Large intestine (tissue), 3 donors: Measurements from ENCODE around the gene MMP10. TPM values are rescaled to one million over a fixed set of nuclear protein-coding genes. Genes with fewer than 3 reads are reported as not detected.

ENCODE experiments used
- DNase-seq, 2 donors: peaks; one replicate each; pipeline versions ENCODE4 v3.0.0 to v3.0.0-alpha.2; 2013
- H3K27ac ChIP-seq: one replicate; pipeline ENCODE4 v1.5.1; 2013; ENCODE audit warnings: low read length
- H3K27me3 ChIP-seq: 2 replicates; pipeline ENCODE4 v1.6.1; 2013; ENCODE audit warnings: low read length; ENCODE audit not compliant: control insufficient read depth, insufficient read depth
- H3K36me3 ChIP-seq: 2 replicates; pipeline ENCODE4 v1.6.1; 2013; ENCODE audit warnings: low read length; ENCODE audit not compliant: control insufficient read depth, insufficient read depth
- H3K4me1 ChIP-seq: one replicate; pipeline ENCODE4 v1.6.1; 2013; ENCODE audit warnings: low read length; ENCODE audit not compliant: control insufficient read depth, insufficient read depth
- H3K4me3 ChIP-seq: one replicate; pipeline ENCODE4 v1.5.1; 2013; ENCODE audit warnings: low read length
- H3K9me3 ChIP-seq: one replicate; pipeline ENCODE4 v1.6.1; 2013; ENCODE audit warnings: mild to moderate bottlenecking, low read depth, low read length, moderate library complexity; ENCODE audit not compliant: control insufficient read depth
- whole genome bisulfite sequencing: methylation state at CpG from one replicate; pipeline ENCODE4 v1.1.5; 2013; ENCODE audit warnings: low lambda C conversion rate; ENCODE audit not compliant: insufficient coverage; 5-methylcytosine and 5-hydroxymethylcytosine counted together
- polyA plus RNA-seq: library from polyadenylated mRNA; unstranded; fragments of 120-200 nt; gene quantifications from one replicate; pipeline ENCODE4 v1.2.1, GENCODE V29; 2013

MMP10 gene
- polyA plus RNA-seq, 1 donor = 0.36 TPM

- 83% methylated on average over 1 of the region's 2 CpGs for WGBS
- DNase-seq = no peak
- H3K27me3 ChIP-seq = no peaks in the 10 kb centered on the region
- no peak overlapping the region for H3K4me3 ChIP-seq
- H3K4me1 ChIP-seq = peaks cover 21% of the 10 kb centered on the region
- H3K27ac ChIP-seq = no peak overlapping the region
- no peaks in the 10 kb centered on the region for H3K36me3 ChIP-seq
- H3K9me3 ChIP-seq = no peaks in the 10 kb centered on the region
These were observed 21.9 kb upstream of the MMP10 start for GRCh38 chr11:102802341-102802740.

- WGBS = 87% methylated on average over 2 of the region's 4 CpGs
- Histone ChIP-seq H3K4me3 (no peak overlapping the region), H3K36me3 (no peaks in the 10 kb centered on the region), H3K9me3 (no peaks in the 10 kb centered on the region), H3K27me3 (no peaks in the 10 kb centered on the region), H3K4me1 (peaks cover 24% of the 10 kb centered on the region), H3K27ac (no peak overlapping the region)
- DNase-seq = no peak
These were observed 20.3 kb upstream of the MMP10 start for GRCh38 chr11:102800767-102801166.

- Histone ChIP-seq H3K9me3 (no peaks in the 10 kb centered on the region), H3K36me3 (no peaks in the 10 kb centered on the region), H3K4me3 (no peak overlapping the region), H3K4me1 (peaks cover 24% of the 10 kb centered on the region), H3K27ac (peak overlapping the region; percentile 41), H3K27me3 (no peaks in the 10 kb centered on the region)
- DNase-seq = peak in 1 of 2 donors; percentile 37
- WGBS = 63% methylated on average over 1 of the region's 6 CpGs
These were observed 19.4 kb upstream of the MMP10 start for GRCh38 chr11:102799681-102800340.

- peak; percentile 84 to 90 for DNase-seq
- Histone ChIP-seq H3K9me3 (no peaks in the 10 kb centered on the region), H3K27me3 (no peaks in the 10 kb centered on the region), H3K36me3 (no peaks in the 10 kb centered on the region), H3K27ac (peak within 1 kb of the TSS; percentile 84), H3K4me3 (no peak within 1 kb of the TSS), H3K4me1 (peaks cover 24% of the 10 kb centered on the region)
- 40% methylated on average over 1 of the region's 7 CpGs for WGBS
These were observed 17.8 kb upstream of the MMP10 start, which contains the start of gene MMP1 for GRCh38 chr11:102798012-102798746. Gene MMP1 (minus strand): TSS chr11:102798160. CDS start chr11:102798092, 68 bp downstream.

GRCh38 chr11:102794382-102794781 is 14.0 kb upstream of the MMP10 start:
- no peaks in the 10 kb centered on the region for H3K9me3 ChIP-seq
- no peaks in the 10 kb centered on the region for H3K36me3 ChIP-seq
- peaks cover 19% of the 10 kb centered on the region for H3K4me1 ChIP-seq
- H3K27ac ChIP-seq = no peak overlapping the region
- H3K4me3 ChIP-seq = no peak overlapping the region
- H3K27me3 ChIP-seq = no peaks in the 10 kb centered on the region
- DNase-seq = no peak

- no peak overlapping the region for H3K4me3 ChIP-seq
- H3K36me3 ChIP-seq = no peaks in the 10 kb centered on the region
- 67% methylated on average over 2 of the region's 6 CpGs for WGBS
- H3K4me1 ChIP-seq = peaks cover 13% of the 10 kb centered on the region
- no peaks in the 10 kb centered on the region for H3K27me3 ChIP-seq
- DNase-seq = no peak
- H3K9me3 ChIP-seq = no peaks in the 10 kb centered on the region
- no peak overlapping the region for H3K27ac ChIP-seq
These were observed 13.4 kb upstream of the MMP10 start for GRCh38 chr11:102793677-102794290.

- WGBS = 82% methylated on average over 3 of the region's 5 CpGs
- DNase-seq = no peak
- H3K27ac ChIP-seq = no peak overlapping the region
- no peaks in the 10 kb centered on the region for H3K36me3 ChIP-seq
- no peak overlapping the region for H3K4me3 ChIP-seq
- no peaks in the 10 kb centered on the region for H3K9me3 ChIP-seq
- no peaks in the 10 kb centered on the region for H3K27me3 ChIP-seq
- H3K4me1 ChIP-seq = peaks cover 5% of the 10 kb centered on the region
These were observed 12.2 kb upstream of the MMP10 start for GRCh38 chr11:102792604-102793003.

GRCh38 chr11:102791271-102792036 is 11.0 kb upstream of the MMP10 start:
- no peaks in the 10 kb centered on the region for H3K27me3 ChIP-seq
- H3K27ac ChIP-seq = no peak overlapping the region
- H3K4me1 ChIP-seq = no peaks in the 10 kb centered on the region
- no peak overlapping the region for H3K4me3 ChIP-seq
- no peaks in the 10 kb centered on the region for H3K9me3 ChIP-seq
- 80% methylated on average over 1 of the region's 4 CpGs for WGBS
- no peaks in the 10 kb centered on the region for H3K36me3 ChIP-seq
- DNase-seq = no peak

GRCh38 chr11:102788334-102788995 is 8.0 kb upstream of the MMP10 start:
- Histone ChIP-seq H3K9me3 (no peaks in the 10 kb centered on the region), H3K27ac (no peak overlapping the region), H3K4me1 (no peaks in the 10 kb centered on the region), H3K36me3 (no peaks in the 10 kb centered on the region), H3K27me3 (no peaks in the 10 kb centered on the region), H3K4me3 (no peak overlapping the region)
- DNase-seq = no peak
- WGBS = no CpG with 5 or more reads among the region's 8 CpGs

- no CpG with 5 or more reads among the region's 3 CpGs for WGBS
- H3K36me3 ChIP-seq = no peaks in the 10 kb centered on the region
- no peaks in the 10 kb centered on the region for H3K4me1 ChIP-seq
- H3K27me3 ChIP-seq = no peaks in the 10 kb centered on the region
- no peak overlapping the region for H3K4me3 ChIP-seq
- no peaks in the 10 kb centered on the region for H3K9me3 ChIP-seq
- H3K27ac ChIP-seq = no peak overlapping the region
- no peak for DNase-seq
These were observed 4.0 kb upstream of the MMP10 start for GRCh38 chr11:102784380-102784779.
